ENCODE results near the gene GAMT. TPM values are rescaled to one million over a fixed set of nuclear protein-coding genes. Genes with fewer than 3 reads are reported as not detected.
A peak's percentile ranks its signal among the peaks of the same experiment; 100 is the strongest.

The GAMT gene
- total RNA-seq, 4 donors from 2014 or later: 43.8 to 120 (median 94.4) TPM

DNA sequence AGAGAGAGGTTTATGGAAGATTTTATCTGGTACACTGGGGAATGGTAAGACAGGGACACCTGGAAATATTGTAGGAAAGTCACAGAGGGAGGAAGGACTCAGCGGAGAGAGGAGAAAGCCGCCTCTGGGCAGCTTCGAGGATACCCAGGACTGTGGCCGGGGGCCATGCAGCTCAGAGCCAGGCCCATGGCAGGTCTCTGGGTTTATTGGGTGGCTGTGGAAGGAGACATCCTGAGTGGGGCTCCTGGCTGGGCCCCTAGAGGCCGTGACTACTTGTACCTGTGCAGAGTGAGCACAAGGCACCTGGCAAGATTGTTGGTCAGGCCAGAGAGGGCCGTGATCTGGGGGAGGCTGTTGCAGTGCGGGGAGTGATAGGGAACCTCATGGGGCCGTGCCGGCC, 9.4 kb upstream of the GAMT start:
- H3K4me1 ChIP-seq: peaks cover 0 to 82% (median 49%) of the 10 kb centered on the region in 4 donors
- no peaks in the 10 kb centered on the region for H3K9me3 ChIP-seq
- H3K27ac ChIP-seq: peak overlapping the region in 3 of 4 donors; percentile 59 to 99 (median 95)
- H3K4me3 ChIP-seq: no peak overlapping the region
- WGBS, 2 donors: 66 to 78% methylated on average over 5 to 9 of the region's 9 CpGs
- DNase-seq (ENCODE audit: low spot score in 2 of 2): no peak
- TF ChIP-seq EP300 (IDR thresholded peaks at IDR 0.05) (no peak), CTCF (IDR thresholded peaks at IDR 0.05) (no peak), POLR2A (IDR thresholded peaks at IDR 0.05) (no peak)
- H3K36me3 ChIP-seq: peaks cover 0 to 9% (median 0%) of the 10 kb centered on the region in 3 donors
- H3K27me3 ChIP-seq: no peaks in the 10 kb centered on the region

GRCh38 chr19:1410136-1410786, 8.9 kb upstream of the GAMT start:
- Histone ChIP-seq H3K36me3 (peaks cover 0 to 9% (median 0%) of the 10 kb centered on the region in 3 donors), H3K4me3 (peak overlapping the region in 1 of 4 donors; percentile 100), H3K4me1 (peaks cover 0 to 77% (median 44%) of the 10 kb centered on the region in 4 donors), H3K9me3 (no peaks in the 10 kb centered on the region), H3K27ac (peak overlapping the region in 3 of 4 donors; percentile 59 to 99 (median 95)), H3K27me3 (no peaks in the 10 kb centered on the region)
- TF ChIP-seq POLR2A (IDR thresholded peaks at IDR 0.05) (no peak), CTCF (IDR thresholded peaks at IDR 0.05) (no peak), EP300 (IDR thresholded peaks at IDR 0.05) (no peak)
- no peak for DNase-seq (ENCODE audit: low spot score in 2 of 2)
- 76 to 78% methylated on average over 14 to 15 of the region's 23 CpGs for WGBS, 2 donors

GRCh38 chr19:1409204-1410005, 8.1 kb upstream of the GAMT start:
- no peak for DNase-seq (ENCODE audit: low spot score in 2 of 2)
- Histone ChIP-seq H3K27me3 (no peaks in the 10 kb centered on the region), H3K36me3 (peaks cover 0 to 9% (median 0%) of the 10 kb centered on the region in 3 donors), H3K9me3 (no peaks in the 10 kb centered on the region), H3K4me1 (peaks cover 0 to 68% (median 41%) of the 10 kb centered on the region in 4 donors), H3K4me3 (peak overlapping the region; percentile 92 to 100 (median 97)), H3K27ac (peak overlapping the region; percentile 81 to 99 (median 96))
- 58 to 62% methylated on average over 29 to 33 of the region's 33 CpGs for WGBS, 2 donors
- TF ChIP-seq EP300 (IDR thresholded peaks at IDR 0.05): no peak
- TF ChIP-seq CTCF (IDR thresholded peaks at IDR 0.05): no peak
- TF ChIP-seq POLR2A (IDR thresholded peaks at IDR 0.05): no peak

GRCh38 chr19:1408300-1409203, 7.2 kb upstream of the GAMT start:
- WGBS, 2 donors: 0 to 1% methylated on average over 5 to 64 of the region's 69 CpGs
- TF ChIP-seq EP300 (IDR thresholded peaks at IDR 0.05) (peak in 1 of 2 donors; percentile 29), CTCF (IDR thresholded peaks at IDR 0.05) (no peak)

More at GRCh38 chr19:1408300-1409203, 7.2 kb upstream of the GAMT start:
- peak overlapping the region; percentile 81 to 99 (median 95) for H3K27ac ChIP-seq
- H3K36me3 ChIP-seq: peaks cover 0 to 8% (median 0%) of the 10 kb centered on the region in 3 donors
- no peaks in the 10 kb centered on the region for H3K27me3 ChIP-seq
- H3K4me1 ChIP-seq: peaks cover 0 to 60% (median 41%) of the 10 kb centered on the region in 4 donors
- no peak for DNase-seq (ENCODE audit: low spot score in 2 of 2)
- H3K4me3 ChIP-seq: peak overlapping the region; percentile 92 to 100 (median 97)
- no peaks in the 10 kb centered on the region for H3K9me3 ChIP-seq
